Trophoblast cell (in vitro differentiated cells and primary cell): ENCODE results near the gene MPO.

Experiments used
- DNase-seq, 2 donors: peaks; one replicate each; pipeline ENCODE4 v3.0.0-alpha.2; 2016
- H2AFZ ChIP-seq: 2 replicates; pipeline ENCODE4 v1.6.1; 2013; ENCODE audit warnings: low read length, moderate library complexity, mild to moderate bottlenecking; ENCODE audit not compliant: insufficient read depth, poor library complexity
- H2AK5ac ChIP-seq: 2 replicates; pipeline ENCODE4 v1.6.1; 2013; ENCODE audit warnings: mild to moderate bottlenecking, low read length
- H2BK120ac ChIP-seq: 2 replicates; pipeline ENCODE4 v1.6.1; 2013; ENCODE audit warnings: low read length, mild to moderate bottlenecking, moderate library complexity; ENCODE audit not compliant: insufficient read depth, poor library complexity
- H2BK12ac ChIP-seq: 2 replicates; pipeline ENCODE4 v1.6.1; 2013; ENCODE audit warnings: mild to moderate bottlenecking, low read length, moderate library complexity
- H2BK5ac ChIP-seq: 2 replicates; pipeline ENCODE4 v1.6.1; 2013; ENCODE audit warnings: low read length, low read depth, moderate library complexity, mild to moderate bottlenecking; ENCODE audit not compliant: poor library complexity
- H3K14ac ChIP-seq: 2 replicates; pipeline ENCODE4 v1.6.1; 2013; ENCODE audit warnings: mild to moderate bottlenecking, low read length
- H3K18ac ChIP-seq: 2 replicates; pipeline ENCODE4 v1.6.1; 2013; ENCODE audit warnings: mild to moderate bottlenecking, low read length
- H3K23ac ChIP-seq: 2 replicates; pipeline ENCODE4 v1.6.1; 2013; ENCODE audit warnings: low read length
- H3K27ac ChIP-seq: 2 replicates; pipeline ENCODE4 v1.5.1; 2013; ENCODE audit warnings: low read depth, mild to moderate bottlenecking, inconsistent platforms, low read length, moderate library complexity
- H3K27me3 ChIP-seq: 2 replicates; pipeline ENCODE4 v1.6.1; 2013; ENCODE audit warnings: inconsistent platforms, mild to moderate bottlenecking, low read length, moderate library complexity; ENCODE audit not compliant: insufficient read depth
- H3K36me3 ChIP-seq, 2 experiments: 1 replicate in 1 of 2; 2 replicates in 1 of 2; pipeline ENCODE4 v1.6.1; 2013; ENCODE audit warnings: low read length in 2 of 2, mild to moderate bottlenecking in 2 of 2, moderate library complexity in 1 of 2; ENCODE audit not compliant: insufficient read depth in 2 of 2, control insufficient read depth in 1 of 2
- H3K4ac ChIP-seq: 2 replicates; pipeline ENCODE4 v1.6.1; 2013; ENCODE audit warnings: low read depth, mild to moderate bottlenecking, low read length, moderate library complexity
- H3K4me1 ChIP-seq, 2 experiments: 1 replicate in 1 of 2; 2 replicates in 1 of 2; pipeline ENCODE4 v1.6.1; 2013; ENCODE audit warnings: low read length in 2 of 2, mild to moderate bottlenecking in 2 of 2, moderate library complexity in 1 of 2; ENCODE audit not compliant: insufficient read depth in 2 of 2, control insufficient read depth in 1 of 2
- H3K4me2 ChIP-seq: 2 replicates; pipeline ENCODE4 v1.6.1; 2013; ENCODE audit warnings: inconsistent platforms, mild to moderate bottlenecking, low read length, moderate library complexity
- H3K4me3 ChIP-seq: 2 replicates; pipeline ENCODE4 v1.5.1; 2013; ENCODE audit warnings: mild to moderate bottlenecking, low read depth, low read length, inconsistent platforms
- H3K79me1 ChIP-seq: one replicate; pipeline ENCODE4 v1.6.1; 2013; ENCODE audit warnings: low read length
- H3K79me2 ChIP-seq: 2 replicates; pipeline ENCODE4 v1.6.1; 2013; ENCODE audit warnings: low read length, mild to moderate bottlenecking; ENCODE audit not compliant: control insufficient read depth, insufficient read depth, poor library complexity
- H3K9ac ChIP-seq: 2 replicates; pipeline ENCODE4 v1.6.1; 2013; ENCODE audit warnings: mild to moderate bottlenecking, low read length
- H3K9me3 ChIP-seq: 2 replicates; pipeline ENCODE4 v1.6.1; 2013; ENCODE audit warnings: low read depth, mild to moderate bottlenecking, control low read depth, inconsistent platforms, low read length; ENCODE audit not compliant: insufficient read depth
- H4K12ac ChIP-seq: 2 replicates; pipeline ENCODE4 v1.6.1; 2013; ENCODE audit warnings: low read depth, mild to moderate bottlenecking, low read length, moderate library complexity
- H4K8ac ChIP-seq: 2 replicates; pipeline ENCODE4 v1.6.1; 2013; ENCODE audit warnings: low read depth, mild to moderate bottlenecking, low read length, moderate library complexity
- H4K91ac ChIP-seq: one replicate; pipeline ENCODE4 v1.6.1; 2013; ENCODE audit warnings: low read depth, mild to moderate bottlenecking, low read length, moderate library complexity
- WGBS: extraction: QIAGEN DNeasy Blood & Tissue Kit; methylation state at CpG from one replicate; pipeline ENCODE4 v1.1.7; 2013; ENCODE audit warnings: missing lambda C conversion rate; ENCODE audit not compliant: insufficient read length, insufficient coverage; ENCODE audit errors: extremely low coverage; 5-methylcytosine and 5-hydroxymethylcytosine counted together

Gene MPO

GRCh38 chr17:58322581-58323185 is 41.9 kb upstream of the MPO start:
- Histone ChIP-seq H4K12ac (no peak overlapping the region), H3K4me2 (no peak overlapping the region), H2BK5ac (no peak overlapping the region), H3K36me3 (no peaks in the 10 kb centered on the region), H3K79me1 (peaks cover 7% of the 10 kb centered on the region), H3K79me2 (peaks cover 4% of the 10 kb centered on the region), H3K9me3 (no peaks in the 10 kb centered on the region), H3K27ac (no peak overlapping the region), H4K8ac (no peak overlapping the region), H3K27me3 (no peaks in the 10 kb centered on the region), H2BK12ac (no peak overlapping the region), H3K4me3 (no peak overlapping the region), H3K18ac (no peak overlapping the region), H2BK120ac (no peak overlapping the region), H3K4ac (no peak overlapping the region), H2AFZ (no peak overlapping the region), H4K91ac (no peak overlapping the region), H2AK5ac (no peak overlapping the region), H3K4me1 (peaks cover 16 to 24% of the 10 kb centered on the region in 2 experiments), H3K9ac (no peak overlapping the region), H3K14ac (no peak overlapping the region), H3K23ac (no peak overlapping the region)
- no peak for DNase-seq
- no CpG with 5 or more reads among the region's 9 CpGs for WGBS

GRCh38 chr17:58321571-58322525 is 41.1 kb upstream of the MPO start:
- H3K4me2 ChIP-seq = no peak overlapping the region
- no peaks in the 10 kb centered on the region for H3K36me3 ChIP-seq
- peaks cover 16 to 24% of the 10 kb centered on the region in 2 experiments for H3K4me1 ChIP-seq
- H3K27ac ChIP-seq = no peak overlapping the region
- WGBS = no CpG with 5 or more reads among the region's 18 CpGs
- no peak overlapping the region for H3K14ac ChIP-seq
- no peak overlapping the region for H3K4me3 ChIP-seq
- no peak overlapping the region for H2AFZ ChIP-seq
- no peaks in the 10 kb centered on the region for H3K27me3 ChIP-seq
- no peak overlapping the region for H3K4ac ChIP-seq
- H4K91ac ChIP-seq = no peak overlapping the region
- DNase-seq = no peak
- H2BK5ac ChIP-seq = no peak overlapping the region
- no peaks in the 10 kb centered on the region for H3K9me3 ChIP-seq
- H3K23ac ChIP-seq = no peak overlapping the region
- no peak overlapping the region for H3K9ac ChIP-seq
- peaks cover 7% of the 10 kb centered on the region for H3K79me1 ChIP-seq
- H2BK12ac ChIP-seq = no peak overlapping the region
- H3K18ac ChIP-seq = no peak overlapping the region
- H2BK120ac ChIP-seq = no peak overlapping the region
- no peak overlapping the region for H2AK5ac ChIP-seq
- H4K8ac ChIP-seq = no peak overlapping the region
- H4K12ac ChIP-seq = no peak overlapping the region
- H3K79me2 ChIP-seq = peaks cover 4% of the 10 kb centered on the region

- no peak for DNase-seq
- WGBS = no CpG with 5 or more reads among the region's 9 CpGs
- Histone ChIP-seq H3K79me2 (peaks cover 4% of the 10 kb centered on the region), H4K8ac (no peak overlapping the region), H4K91ac (no peak overlapping the region), H3K27me3 (no peaks in the 10 kb centered on the region), H3K4me1 (peaks cover 10 to 19% of the 10 kb centered on the region in 2 experiments), H3K14ac (no peak overlapping the region), H3K4me2 (no peak overlapping the region), H3K18ac (no peak overlapping the region), H4K12ac (no peak overlapping the region), H3K4ac (no peak overlapping the region), H3K4me3 (no peak overlapping the region), H2BK120ac (no peak overlapping the region), H2AFZ (no peak overlapping the region), H2BK12ac (no peak overlapping the region), H2AK5ac (no peak overlapping the region), H3K9me3 (no peaks in the 10 kb centered on the region), H3K23ac (no peak overlapping the region), H3K9ac (no peak overlapping the region), H3K27ac (no peak overlapping the region), H2BK5ac (no peak overlapping the region), H3K36me3 (no peaks in the 10 kb centered on the region), H3K79me1 (peaks cover 7% of the 10 kb centered on the region)
Observed at GRCh38 chr17:58320570-58321323, 40.0 kb upstream of the MPO start.

- no peak overlapping the region for H2BK120ac ChIP-seq
- no peak overlapping the region for H2AK5ac ChIP-seq
- no peaks in the 10 kb centered on the region for H3K36me3 ChIP-seq
- no peak overlapping the region for H4K8ac ChIP-seq
- H3K79me2 ChIP-seq = peaks cover 4% of the 10 kb centered on the region
- peaks cover 7% of the 10 kb centered on the region for H3K79me1 ChIP-seq
- no peak overlapping the region for H3K18ac ChIP-seq
- no peak overlapping the region for H3K4ac ChIP-seq
- no peak for DNase-seq
- no peaks in the 10 kb centered on the region for H3K27me3 ChIP-seq
- no peak overlapping the region for H3K4me2 ChIP-seq
- H4K91ac ChIP-seq = no peak overlapping the region
- no peak overlapping the region for H3K14ac ChIP-seq
- no peak overlapping the region for H4K12ac ChIP-seq
- H3K9me3 ChIP-seq = no peaks in the 10 kb centered on the region
- no peak overlapping the region for H3K23ac ChIP-seq
- no peak overlapping the region for H3K27ac ChIP-seq
- H2AFZ ChIP-seq = no peak overlapping the region
- peaks cover 7 to 14% of the 10 kb centered on the region in 2 experiments for H3K4me1 ChIP-seq
- no CpG with 5 or more reads among the region's 7 CpGs for WGBS
- no peak overlapping the region for H3K9ac ChIP-seq
- H2BK12ac ChIP-seq = no peak overlapping the region
- H2BK5ac ChIP-seq = no peak overlapping the region
- H3K4me3 ChIP-seq = no peak overlapping the region
Observed at GRCh38 chr17:58320163-58320558, 39.4 kb upstream of the MPO start.
